Heart left ventricle (tissue), 16 donors: ENCODE results near the gene CARD18. TPM values are rescaled to one million over a fixed set of nuclear protein-coding genes. Genes with fewer than 3 reads are reported as not detected.

Experiments used
- ATAC-seq, 4 donors: fragments of 200-7000 bp; cut with Tn5 transposase; one replicate each; pipeline ENCODE4 v1.9.1; 2020 to 2022; ENCODE audit warnings: moderate library complexity in 4 of 4, mild to moderate bottlenecking in 3 of 4, moderate number of reproducible peaks in 1 of 4
- DNase-seq, 5 donors: peaks; one replicate each; pipeline ENCODE4 v3.0.0-alpha.2; 2020
- H3K27ac ChIP-seq, 12 donors: fragments of 200-600 bp; sonication (generic) in 4 of 12; one replicate each; pipeline versions ENCODE4 v1.5.0 to v1.8.0; 2016 to 2022; ENCODE audit warnings: mild to moderate bottlenecking in 2 of 12
- H3K27me3 ChIP-seq, 9 donors: fragments of 200-600 bp; sonication (generic) in 2 of 9; one replicate each; pipeline versions ENCODE4 v1.5.1 to v1.8.0; 2016 to 2022; ENCODE audit warnings: mild to moderate bottlenecking in 3 of 9
- H3K36me3 ChIP-seq, 9 donors: fragments of 200-600 bp; sonication (generic) in 2 of 9; one replicate each; pipeline versions ENCODE4 v1.5.0 to v1.8.0; 2018 to 2022; ENCODE audit warnings: mild to moderate bottlenecking in 2 of 9
- H3K4me1 ChIP-seq, 12 donors: fragments of 200-600 bp; sonication (generic) in 4 of 12; one replicate each; pipeline versions ENCODE4 v1.5.0 to v1.8.0; 2016 to 2022; ENCODE audit warnings: mild to moderate bottlenecking in 3 of 12
- H3K4me3 ChIP-seq, 12 donors: fragments of 200-600 bp; sonication (generic) in 4 of 12; one replicate each; pipeline versions ENCODE4 v1.5.0 to v1.8.0; 2017 to 2022; ENCODE audit warnings: mild to moderate bottlenecking in 9 of 12, moderate library complexity in 4 of 12
- H3K9me3 ChIP-seq, 12 donors: fragments of 200-600 bp; sonication (generic) in 4 of 12; one replicate each; pipeline versions ENCODE4 v1.5.0 to v1.8.0; 2016 to 2022; ENCODE audit warnings: mild to moderate bottlenecking in 1 of 12
- POLR2A ChIP-seq, 2 donors: fragments of 450-650 bp; IDR thresholded peaks; one replicate each; pipeline ENCODE4 v1.6.1; 2017; ENCODE audit warnings: antibody characterized with exemption in 2 of 2, mild to moderate bottlenecking in 2 of 2, moderate library complexity in 2 of 2
- WGBS, 4 donors: extraction: QIAGEN DNeasy Blood & Tissue Kit in 2 of 4; methylation state at CpG; one replicate each; pipeline versions ENCODE4 v1.1.5 to v1.1.7; 2013 to 2018; 5-methylcytosine and 5-hydroxymethylcytosine counted together
- intact Hi-C, 10 donors: fragments of 100-400 bp; cut with DNase I; formaldehyde crosslinking; loops; one replicate each; pipeline versions ENCODE4 v1.11.1 to v1.14.2; 2022
- polyA plus RNA-seq, 2 donors: library from polyadenylated mRNA; stranded (reverse); fragments of 200-250 nt; gene quantifications; one replicate each; pipeline ENCODE4 v1.2.3, GENCODE V29; 2013
- total RNA-seq, 9 donors: library from RNA; depleted of rRNA in 2 of 9; stranded (reverse); fragments of >200 nt in 2 of 9; fragmentation: NEBNext Ultra II Directional in 3 of 9; extraction: Animal tissue kit (Norgen Biotek cat#: 25700) in 3 of 9; gene quantifications; one replicate each; pipeline versions ENCODE4 v1.1.0 to v1.2.4, GENCODE V29; 2016 to 2023
- TF ChIP-seq, protein P1 (sequence below), 12 donors: fragments of 200-600 bp; sonication (generic) in 4 of 12; IDR thresholded peaks; one replicate each; pipeline versions ENCODE4 v1.5.0 to v1.8.0; 2018 to 2022; ENCODE audit warnings: antibody characterized with exemption in 12 of 12, mild to moderate bottlenecking in 5 of 12
- donor health status: ischemic (EF 13 %, LVEDD 7.1; RV severe dilation, severe dysfunction).
- donor health status: healthy with polysubstance abuse.
- donor health status: DM: no; HTN: yes; CAD: no.
- donor health status: DM: no; HTN: no; CAD: no.
- donor health status: ischemic (EF 25% LVEDD 6.9; RV normal size, moderate dysfunction).
- donor health status: ischemic (EF 25% LVEDD 5.7; RV mildly dilated, moderate dysfunction).
- donor health status: healthy.
- donor health status: DM: yes; HTN: yes; CAD: no.
- donor health status: ischemic (EF 35%, LVEDD 5.7; RV mildly dilated, moderate dysfunction).
- donor health status: nonischemic (EF 11% LVEDD 7.7; RV severe dilation, severe dysfunction).
- donor health status: DM: yes; HTN: yes; CAD: no.
- donor health status: PGD.
- donor health status: ischemic (EF 29% LVEDD 5.4; RV normal size, mild dysfunction).
- donor health status: nonischemic (EF 23%, LVEDD 6.1; RV moderate dilation, normal function).

The CARD18 gene
- total and polyA plus RNA-seq, 11 donors = 0.91 TPM; not detected in 10

DNA sequence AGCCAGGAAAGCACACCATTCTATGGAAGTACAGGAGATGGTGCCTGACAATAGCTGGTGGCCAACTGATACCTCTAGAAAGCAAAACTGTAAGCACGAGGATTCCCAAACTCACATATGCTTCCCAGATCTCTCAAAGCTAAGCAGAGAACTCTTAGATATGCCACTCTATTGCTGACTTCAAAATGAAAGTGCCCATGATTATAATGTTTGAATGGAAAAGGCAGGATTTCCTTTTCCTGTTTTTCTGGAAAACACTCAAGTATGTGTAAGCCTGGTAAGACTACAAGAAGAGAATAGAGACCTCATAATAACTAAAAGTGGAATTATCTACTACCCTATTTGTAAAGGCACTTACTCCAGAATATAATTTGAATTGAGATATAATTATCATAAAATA, 2.6 kb upstream of the CARD18 start:
- Histone ChIP-seq H3K27me3 (no peaks in the 10 kb centered on the region), H3K4me3 (no peak overlapping the region), H3K27ac (peak overlapping the region in 6 of 12 donors; percentile 10 to 70 (median 40)), H3K4me1 (peaks cover 0 to 3% (median 0%) of the 10 kb centered on the region in 12 donors), H3K9me3 (no peaks in the 10 kb centered on the region), H3K36me3 (no peaks in the 10 kb centered on the region)
- peak in 1 of 4 donors; percentile 34 for ATAC-seq
- intact Hi-C loops = no loop called here
- no peak for TF ChIP-seq POLR2A (IDR thresholded peaks at IDR 0.05)
- TF ChIP-seq, protein P1, sequence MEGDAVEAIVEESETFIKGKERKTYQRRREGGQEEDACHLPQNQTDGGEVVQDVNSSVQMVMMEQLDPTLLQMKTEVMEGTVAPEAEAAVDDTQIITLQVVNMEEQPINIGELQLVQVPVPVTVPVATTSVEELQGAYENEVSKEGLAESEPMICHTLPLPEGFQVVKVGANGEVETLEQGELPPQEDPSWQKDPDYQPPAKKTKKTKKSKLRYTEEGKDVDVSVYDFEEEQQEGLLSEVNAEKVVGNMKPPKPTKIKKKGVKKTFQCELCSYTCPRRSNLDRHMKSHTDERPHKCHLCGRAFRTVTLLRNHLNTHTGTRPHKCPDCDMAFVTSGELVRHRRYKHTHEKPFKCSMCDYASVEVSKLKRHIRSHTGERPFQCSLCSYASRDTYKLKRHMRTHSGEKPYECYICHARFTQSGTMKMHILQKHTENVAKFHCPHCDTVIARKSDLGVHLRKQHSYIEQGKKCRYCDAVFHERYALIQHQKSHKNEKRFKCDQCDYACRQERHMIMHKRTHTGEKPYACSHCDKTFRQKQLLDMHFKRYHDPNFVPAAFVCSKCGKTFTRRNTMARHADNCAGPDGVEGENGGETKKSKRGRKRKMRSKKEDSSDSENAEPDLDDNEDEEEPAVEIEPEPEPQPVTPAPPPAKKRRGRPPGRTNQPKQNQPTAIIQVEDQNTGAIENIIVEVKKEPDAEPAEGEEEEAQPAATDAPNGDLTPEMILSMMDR (IDR thresholded peaks at IDR 0.05) = no peak
- WGBS, 4 donors = 49 to 77% (median 60%) methylated on average over 1 of the region's 1 CpG
- no peak for DNase-seq

DNA sequence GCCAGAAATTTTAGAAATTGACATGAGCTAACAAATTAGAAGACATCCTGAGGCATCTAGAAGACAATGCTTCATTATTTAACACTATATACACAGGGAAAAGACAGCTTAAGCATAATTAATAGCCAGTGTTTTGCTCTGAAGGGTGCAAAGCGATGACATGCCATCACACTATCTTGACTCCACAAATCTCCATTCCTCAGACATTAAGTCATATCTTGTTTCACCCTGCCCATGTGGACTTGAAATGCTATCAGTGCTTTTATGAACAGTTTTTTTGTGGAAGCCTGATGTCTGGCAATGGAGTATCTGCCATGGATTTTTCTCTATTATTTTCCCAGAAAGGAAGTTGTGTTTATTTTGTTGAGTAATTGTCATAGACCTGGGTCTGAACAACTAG, 2.3 kb downstream of the CARD18 start:
- H3K9me3 ChIP-seq = peaks cover 0 to 13% (median 0%) of the 10 kb centered on the region in 12 donors
- DNase-seq = no peak
- H3K27me3 ChIP-seq = no peaks in the 10 kb centered on the region
- 23 to 48% (median 27%) methylated on average over 1 of the region's 1 CpG for WGBS, 4 donors
- peaks cover 0 to 3% (median 0%) of the 10 kb centered on the region in 12 donors for H3K4me1 ChIP-seq
- TF ChIP-seq POLR2A (IDR thresholded peaks at IDR 0.05) = no peak
- TF ChIP-seq, protein P1 (IDR thresholded peaks at IDR 0.05) = no peak
- ATAC-seq = no peak
- no peak overlapping the region for H3K27ac ChIP-seq
- intact Hi-C loops = no loop called here
- no peaks in the 10 kb centered on the region for H3K36me3 ChIP-seq
- no peak overlapping the region for H3K4me3 ChIP-seq

DNA sequence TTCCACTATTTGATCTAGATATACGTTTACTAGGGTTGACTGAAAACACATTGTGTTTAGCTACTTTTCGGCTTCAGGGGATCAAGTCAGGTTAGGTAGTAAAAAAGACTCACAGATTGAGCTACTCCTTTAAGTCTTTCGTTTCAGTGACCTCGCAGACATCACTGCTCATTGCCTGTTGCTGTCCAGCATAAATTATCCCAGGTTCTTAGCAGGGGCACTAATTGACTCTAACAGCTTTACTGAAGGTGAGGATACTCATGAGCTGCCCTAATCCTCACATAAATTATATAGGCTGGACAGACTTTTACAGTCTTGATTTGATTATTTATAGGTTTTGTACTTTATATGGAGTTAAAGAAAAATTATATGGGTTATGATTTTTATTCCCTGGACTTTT, 3.7 kb downstream of the CARD18 start:
- no peaks in the 10 kb centered on the region for H3K36me3 ChIP-seq
- no peak overlapping the region for H3K4me3 ChIP-seq
- DNase-seq = no peak
- intact Hi-C loops = no loop called here
- WGBS, 4 donors = 68 to 86% (median 76%) methylated on average over 4 of the region's 4 CpGs
- H3K9me3 ChIP-seq = peaks cover 0 to 20% (median 3%) of the 10 kb centered on the region in 12 donors
- TF ChIP-seq, protein P1 (IDR thresholded peaks at IDR 0.05) = no peak
- TF ChIP-seq POLR2A (IDR thresholded peaks at IDR 0.05) = no peak
- no peak overlapping the region for H3K27ac ChIP-seq
- no peaks in the 10 kb centered on the region for H3K27me3 ChIP-seq
- peaks cover 0 to 3% (median 0%) of the 10 kb centered on the region in 12 donors for H3K4me1 ChIP-seq
- no peak for ATAC-seq

DNA sequence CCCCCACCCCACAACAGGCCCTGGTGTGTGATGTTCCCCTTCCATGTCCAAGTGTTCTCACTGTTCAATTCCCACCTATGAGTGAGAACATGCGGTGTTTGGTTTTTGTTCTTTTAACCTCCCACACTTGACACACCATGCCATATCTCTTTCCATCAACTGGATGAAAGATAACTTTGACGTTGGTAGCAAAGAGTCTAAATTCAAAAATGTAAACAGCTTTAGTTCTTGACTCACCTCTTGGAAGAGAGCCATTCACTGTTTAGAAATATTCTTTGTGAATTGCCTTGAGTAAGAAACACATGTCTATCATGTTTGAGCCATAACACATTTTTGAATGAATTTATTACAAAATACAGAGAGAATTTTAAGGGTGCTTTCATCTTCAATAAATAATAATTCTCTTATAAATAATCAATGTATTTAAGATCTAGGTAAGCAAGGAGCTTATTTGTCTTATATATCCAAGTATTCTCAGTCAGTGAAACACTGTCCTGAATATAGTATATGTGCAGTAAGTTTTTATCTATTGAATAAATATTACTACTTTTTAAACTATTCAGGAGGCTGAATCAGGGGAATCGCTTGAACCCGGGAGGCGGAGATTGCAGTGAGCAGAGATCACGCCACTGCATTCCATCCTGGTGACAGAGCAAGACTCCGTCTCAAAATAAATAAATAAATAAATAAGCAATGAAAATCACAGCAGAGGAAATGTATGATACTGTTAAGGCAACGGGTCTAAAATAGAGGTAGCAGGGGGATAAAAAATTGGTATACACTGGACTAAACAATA, 6.7 kb downstream of the CARD18 start:
- no peak overlapping the region for H3K27ac ChIP-seq
- ATAC-seq = no peak
- 74 to 80% (median 79%) methylated on average over 8 of the region's 8 CpGs for WGBS, 4 donors

More for the DNA sequence above, 6.7 kb downstream of the CARD18 start:
- no peaks in the 10 kb centered on the region for H3K27me3 ChIP-seq
- no peak for TF ChIP-seq POLR2A (IDR thresholded peaks at IDR 0.05)
- TF ChIP-seq, protein P1 (IDR thresholded peaks at IDR 0.05) = no peak
- H3K4me1 ChIP-seq = peaks cover 0 to 2% (median 0%) of the 10 kb centered on the region in 12 donors
- intact Hi-C loops = no loop called here
- no peak for DNase-seq
- peaks cover 0 to 25% (median 3%) of the 10 kb centered on the region in 12 donors for H3K9me3 ChIP-seq
- H3K4me3 ChIP-seq = no peak overlapping the region
- H3K36me3 ChIP-seq = no peaks in the 10 kb centered on the region
